GM23338 (cell line): Measurements from ENCODE around the gene BMPR1B.

Source experiments
- CTCF ChIP-seq, 2 experiments: fragments of 200-600 bp in 1 of 2; sonication (generic) in 1 of 2; conservative IDR thresholded peaks; 2 replicates each; pipeline versions ENCODE4 v1.5.1 to v1.6.1; 2016 to 2017; ENCODE audit warnings: antibody characterized with exemption in 2 of 2, low read depth in 2 of 2, mild to moderate bottlenecking in 2 of 2, moderate library complexity in 1 of 2
- EZH2 ChIP-seq: fragments of 200-600 bp; sonication (generic); IDR thresholded peaks from one replicate; pipeline ENCODE4 v1.8.0; 2017; ENCODE audit warnings: antibody characterized with exemption, mild to moderate bottlenecking, low read depth; ENCODE audit not compliant: unreplicated experiment
- JUNB ChIP-seq: IDR thresholded peaks from one replicate; pipeline ENCODE4 v1.6.1; 2016; ENCODE audit warnings: antibody characterized with exemption; ENCODE audit not compliant: unreplicated experiment
- NANOG ChIP-seq: IDR thresholded peaks from 2 replicates; pipeline ENCODE4 v1.6.1; 2016; ENCODE audit warnings: antibody characterized with exemption, borderline replicate concordance
- POLR2AphosphoS5 ChIP-seq: IDR thresholded peaks from 2 replicates; pipeline ENCODE4 v1.6.1; 2016; ENCODE audit warnings: antibody characterized with exemption, low read depth
- ZNF114 ChIP-seq: fragments of 250-450 bp; sonication (Bioruptor Pico); IDR thresholded peaks from 2 replicates; pipeline ENCODE4 v1.5.0; 2020; ENCODE audit warnings: mild to moderate bottlenecking, moderate library complexity

DNA sequence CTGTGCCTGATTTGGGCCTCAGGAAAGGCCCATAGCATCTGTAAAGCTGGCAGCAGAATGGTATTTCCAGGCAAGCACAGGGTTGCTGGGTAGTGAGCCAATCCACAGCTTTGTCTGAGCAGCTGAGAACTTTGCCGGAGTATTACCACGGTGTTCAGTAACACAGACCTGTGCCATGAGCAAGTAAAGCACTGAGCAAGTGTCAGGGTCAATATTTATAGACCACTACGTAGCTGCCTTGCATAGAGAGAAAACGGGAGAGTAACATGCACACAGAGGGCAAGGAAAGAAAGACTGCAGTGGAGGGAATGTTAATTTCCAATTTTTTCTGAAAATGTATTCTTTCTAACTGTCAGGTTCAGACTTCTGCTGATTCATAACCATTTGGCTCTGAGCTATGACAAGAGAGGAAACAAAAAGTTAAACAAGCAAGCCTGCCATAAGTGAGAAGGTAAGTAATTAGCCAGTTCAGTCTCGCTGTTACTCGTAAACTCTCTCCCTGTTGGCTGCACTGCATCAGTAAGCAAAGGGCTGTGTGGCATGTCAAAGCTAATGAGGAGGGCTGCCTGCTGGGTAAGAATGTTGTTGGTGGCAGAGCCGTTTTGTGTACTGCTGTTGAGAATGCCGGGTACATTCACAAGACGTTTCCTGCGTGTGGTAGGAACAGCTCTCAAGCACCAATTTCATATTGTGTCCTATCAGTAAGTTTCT is 238.1 kb downstream of the BMPR1B start:
- TF ChIP-seq CTCF (conservative IDR thresholded peaks at IDR 0.05; ENCODE audit: low read depth in 2 of 2), result no peak
- no peak for TF ChIP-seq POLR2AphosphoS5
- no peak for TF ChIP-seq JUNB
- TF ChIP-seq ZNF114, result no peak
- no peak for TF ChIP-seq NANOG
- TF ChIP-seq EZH2, result no peak
